Caco-2 (cell line): ENCODE results near the gene PSMG1. TPM values are rescaled to one million over a fixed set of nuclear protein-coding genes. Genes with fewer than 3 reads are reported as not detected.

ENCODE experiments used
- BruUV-seq: library from RNA; stranded (reverse); fragments of 400-500 nt; replicated peaks from 2 replicates; lab custom pipeline; 2021; lab: Mats Ljungman, UMichigan
- CTCF ChIA-PET: fragments of 300-600 bp; sonication (Branson Sonifier 250); formaldehyde crosslinking; loops from one replicate; lab custom pipeline; 2022; ENCODE audit warnings: antibody characterized with exemption; lab: Charles Lee
- POLR2A ChIA-PET: fragments of 300-600 bp; sonication (Branson Sonifier 250); formaldehyde crosslinking; loops from one replicate; lab custom pipeline; 2022; ENCODE audit warnings: antibody characterized with exemption; lab: Charles Lee
- DNase-seq, 2 experiments: peaks; one replicate each; pipeline versions ENCODE4 v3.0.0 to v3.0.0-alpha.2; 2020 to 2022
- H3K27me3 ChIP-seq: replicated peaks from 2 replicates; pipeline ENCODE4 v1.6.0; 2011; ENCODE audit warnings: low read length; ENCODE audit not compliant: control insufficient read depth, insufficient read depth
- H3K36me3 ChIP-seq: 2 replicates; pipeline ENCODE4 v1.5.1; 2011; ENCODE audit warnings: low read length; ENCODE audit not compliant: control insufficient read depth, insufficient read depth
- H3K4me1 ChIP-seq: fragments of 250-450 bp; sonication (Bioruptor Pico); 2 replicates; pipeline ENCODE4 v1.5.1; 2020; ENCODE audit warnings: mild to moderate bottlenecking
- H3K4me3 ChIP-seq: 2 replicates; pipeline ENCODE4 v1.5.1; 2011; ENCODE audit warnings: low read depth, mild to moderate bottlenecking, control low read depth, low read length
- H3K9me3 ChIP-seq: fragments of 250-450 bp; sonication (Bioruptor Pico); 2 replicates; pipeline ENCODE4 v1.5.1; 2020; ENCODE audit warnings: mild to moderate bottlenecking, moderate library complexity
- H3K27ac Mint-ChIP-seq: one replicate; pipeline ENCODE4 v1.8.0; 2022; ENCODE audit warnings: mixed read lengths; ENCODE audit not compliant: unreplicated experiment
- H3K27me3 Mint-ChIP-seq: one replicate; pipeline ENCODE4 v1.8.0; 2022; ENCODE audit warnings: mixed read lengths; ENCODE audit not compliant: insufficient read depth, unreplicated experiment
- H3K36me3 Mint-ChIP-seq: one replicate; pipeline ENCODE4 v1.8.0; 2022; ENCODE audit warnings: mild to moderate bottlenecking, mixed read lengths; ENCODE audit not compliant: insufficient read depth, unreplicated experiment
- H3K4me1 Mint-ChIP-seq: one replicate; pipeline ENCODE4 v1.8.0; 2022; ENCODE audit warnings: low read depth, mixed read lengths; ENCODE audit not compliant: unreplicated experiment
- H3K4me3 Mint-ChIP-seq: one replicate; pipeline ENCODE4 v1.8.0; 2022; ENCODE audit warnings: mild to moderate bottlenecking, moderate library complexity, mixed read lengths; ENCODE audit not compliant: unreplicated experiment
- H3K9me3 Mint-ChIP-seq: one replicate; pipeline ENCODE4 v1.8.0; 2022; ENCODE audit warnings: mixed read lengths; ENCODE audit not compliant: unreplicated experiment
- intact Hi-C: fragments of 100-400 bp; cut with micrococcal nuclease; formaldehyde crosslinking; loops from one replicate; pipeline ENCODE4 v1.10.0; 2022; ENCODE audit not compliant: unreplicated experiment
- total RNA-seq: library from RNA; stranded (reverse); gene quantifications from 2 replicates; pipeline ENCODE4 v1.2.3, GENCODE V29; 2022
- TF ChIP-seq, protein P1 (sequence below), 2 experiments: fragments of 200-600 bp in 1 of 2; IDR thresholded peaks; 1 replicate in 1 of 2; 2 replicates in 1 of 2; pipeline versions ENCODE4 v1.5.1 to v1.8.0; 2011 to 2022; ENCODE audit warnings: antibody characterized with exemption in 1 of 2, control low read depth in 1 of 2, inconsistent platforms in 1 of 2, low read depth in 1 of 2, low read length in 1 of 2, mild to moderate bottlenecking in 1 of 2, moderate library complexity in 1 of 2; ENCODE audit not compliant: insufficient read depth in 1 of 2, severe bottlenecking in 1 of 2, unreplicated experiment in 1 of 2

Gene PSMG1
- total RNA-seq, 1 experiment from 2014 or later = 86.2 TPM

DNA sequence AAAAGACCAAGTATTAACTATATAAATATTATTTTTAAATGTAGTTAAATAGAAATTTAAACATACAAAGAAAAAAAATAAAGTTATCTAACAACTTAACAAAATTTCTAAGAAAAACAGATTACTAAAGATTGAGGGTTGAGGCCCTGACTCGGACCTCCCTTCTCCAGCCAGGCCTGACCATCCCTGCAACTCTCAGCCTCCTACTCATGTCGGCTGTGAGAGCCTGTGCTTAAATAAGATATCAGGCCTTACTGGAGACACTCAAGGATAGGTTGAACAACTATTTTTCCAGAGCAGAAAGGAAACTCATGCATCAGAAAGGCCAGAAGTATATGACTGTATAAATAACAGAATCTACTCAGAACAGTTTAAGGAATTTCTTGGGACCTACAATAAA lies 33.0 kb upstream of the PSMG1 start:
- Histone ChIP-seq H3K4me1 (no peaks in the 10 kb centered on the region), H3K9me3 (no peaks in the 10 kb centered on the region), H3K27me3 (no peaks in the 10 kb centered on the region), H3K36me3 (no peaks in the 10 kb centered on the region), H3K4me3 (no peak overlapping the region)
- H3K9me3 Mint-ChIP-seq = no peaks in the 10 kb centered on the region
- no peaks in the 10 kb centered on the region for H3K27me3 Mint-ChIP-seq
- BruUV-seq = no TSS peak
- intact Hi-C loops = no loop called here
- ChIA-PET CTCF (no interaction called here), POLR2A (interaction anchor here (0.5 kb wide), 1 partner anchor 36 kb away, joined by 3 read pairs; no protein-coding TSS in a partner anchor)
- no peaks in the 10 kb centered on the region for H3K4me1 Mint-ChIP-seq
- TF ChIP-seq, protein P1, sequence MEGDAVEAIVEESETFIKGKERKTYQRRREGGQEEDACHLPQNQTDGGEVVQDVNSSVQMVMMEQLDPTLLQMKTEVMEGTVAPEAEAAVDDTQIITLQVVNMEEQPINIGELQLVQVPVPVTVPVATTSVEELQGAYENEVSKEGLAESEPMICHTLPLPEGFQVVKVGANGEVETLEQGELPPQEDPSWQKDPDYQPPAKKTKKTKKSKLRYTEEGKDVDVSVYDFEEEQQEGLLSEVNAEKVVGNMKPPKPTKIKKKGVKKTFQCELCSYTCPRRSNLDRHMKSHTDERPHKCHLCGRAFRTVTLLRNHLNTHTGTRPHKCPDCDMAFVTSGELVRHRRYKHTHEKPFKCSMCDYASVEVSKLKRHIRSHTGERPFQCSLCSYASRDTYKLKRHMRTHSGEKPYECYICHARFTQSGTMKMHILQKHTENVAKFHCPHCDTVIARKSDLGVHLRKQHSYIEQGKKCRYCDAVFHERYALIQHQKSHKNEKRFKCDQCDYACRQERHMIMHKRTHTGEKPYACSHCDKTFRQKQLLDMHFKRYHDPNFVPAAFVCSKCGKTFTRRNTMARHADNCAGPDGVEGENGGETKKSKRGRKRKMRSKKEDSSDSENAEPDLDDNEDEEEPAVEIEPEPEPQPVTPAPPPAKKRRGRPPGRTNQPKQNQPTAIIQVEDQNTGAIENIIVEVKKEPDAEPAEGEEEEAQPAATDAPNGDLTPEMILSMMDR (IDR thresholded peaks at IDR 0.05; ENCODE audit: insufficient read depth in 1 of 2, low read depth in 1 of 2, low read length in 1 of 2, severe bottlenecking in 1 of 2, unreplicated experiment in 1 of 2) = no peak
- no peak overlapping the region for H3K27ac Mint-ChIP-seq
- no peak overlapping the region for H3K4me3 Mint-ChIP-seq
- DNase-seq = no peak
- H3K36me3 Mint-ChIP-seq = peaks cover 43% of the 10 kb centered on the region

DNA sequence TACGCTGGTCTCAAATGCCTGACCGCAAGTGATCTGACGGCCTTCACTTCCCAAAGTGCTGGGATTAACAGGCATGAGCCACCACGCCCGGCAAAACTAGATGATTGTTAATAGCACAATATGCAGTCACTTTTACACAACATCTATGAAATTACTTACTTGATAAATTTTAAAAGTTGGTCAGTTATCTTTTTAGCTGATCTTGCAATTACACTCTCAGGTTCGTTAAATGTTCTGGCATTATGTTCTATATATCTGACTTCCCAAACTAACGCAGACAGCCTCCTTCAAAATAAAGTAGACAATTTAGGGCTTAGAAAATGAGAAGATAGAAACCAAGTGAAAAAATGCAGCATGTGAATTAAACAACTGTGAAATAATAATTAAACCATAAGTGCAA lies 31.8 kb upstream of the PSMG1 start:
- Histone ChIP-seq H3K4me1 (no peaks in the 10 kb centered on the region), H3K27me3 (no peaks in the 10 kb centered on the region), H3K9me3 (no peaks in the 10 kb centered on the region), H3K4me3 (no peak overlapping the region), H3K36me3 (no peaks in the 10 kb centered on the region)
- no peaks in the 10 kb centered on the region for H3K9me3 Mint-ChIP-seq
- H3K4me1 Mint-ChIP-seq = no peaks in the 10 kb centered on the region
- H3K27me3 Mint-ChIP-seq = no peaks in the 10 kb centered on the region
- no TSS peak for BruUV-seq
- no peak overlapping the region for H3K4me3 Mint-ChIP-seq
- H3K27ac Mint-ChIP-seq = no peak overlapping the region
- intact Hi-C loops = no loop called here
- peaks cover 54% of the 10 kb centered on the region for H3K36me3 Mint-ChIP-seq
- POLR2A ChIA-PET = no interaction called here
- CTCF ChIA-PET = no interaction called here
- TF ChIP-seq, protein P1 (IDR thresholded peaks at IDR 0.05; ENCODE audit: insufficient read depth in 1 of 2, low read depth in 1 of 2, low read length in 1 of 2, severe bottlenecking in 1 of 2, unreplicated experiment in 1 of 2) = no peak
- DNase-seq = no peak

DNA sequence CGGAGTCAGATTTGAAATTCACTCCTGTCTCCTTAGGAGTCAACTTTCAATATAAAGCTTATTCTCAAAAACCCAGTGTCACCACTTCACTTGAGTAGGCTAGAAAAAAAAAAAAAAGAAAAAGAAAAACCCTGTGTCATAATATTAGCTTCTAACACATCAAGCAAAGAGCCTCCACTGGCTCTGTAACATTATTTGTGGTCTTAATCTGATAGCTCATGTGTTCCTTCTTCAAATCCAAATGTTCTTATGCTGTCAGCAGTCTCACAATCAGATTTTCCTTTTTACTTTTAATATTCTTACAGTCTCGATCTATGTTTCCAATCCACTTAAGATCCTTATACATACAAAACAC lies 26.1 kb upstream of the PSMG1 start:
- Mint-ChIP-seq H3K4me1 (peaks cover 13% of the 10 kb centered on the region), H3K4me3 (no peak overlapping the region), H3K36me3 (peaks cover 55% of the 10 kb centered on the region), H3K9me3 (no peaks in the 10 kb centered on the region), H3K27ac (peak overlapping the region; percentile 73), H3K27me3 (no peaks in the 10 kb centered on the region)
- ChIA-PET POLR2A (no interaction called here), CTCF (no interaction called here)
- H3K4me1 ChIP-seq = peaks cover 15% of the 10 kb centered on the region
- no peaks in the 10 kb centered on the region for H3K9me3 ChIP-seq
- no TSS peak for BruUV-seq
- no peak for DNase-seq
- no peak overlapping the region for H3K4me3 ChIP-seq
- no peaks in the 10 kb centered on the region for H3K27me3 ChIP-seq
- intact Hi-C loops = no loop called here
- TF ChIP-seq, protein P1 (IDR thresholded peaks at IDR 0.05; ENCODE audit: insufficient read depth in 1 of 2, low read depth in 1 of 2, low read length in 1 of 2, severe bottlenecking in 1 of 2, unreplicated experiment in 1 of 2) = no peak
- no peaks in the 10 kb centered on the region for H3K36me3 ChIP-seq
